ENCODE measurements around the gene ATP8A2.

GRCh38 chr13:25678398-25678797 lies 306.6 kb downstream of the ATP8A2 start:
- TF ChIP-seq EZH2 (IDR thresholded peaks at IDR 0.05), result no peak
- TF ChIP-seq POLR2AphosphoS5 (IDR thresholded peaks at IDR 0.05; ENCODE audit: borderline replicate concordance, low read depth, low read length), result no peak
- no peak for TF ChIP-seq FOXP2 (optimal IDR thresholded peaks at IDR 0.05; ENCODE audit: control extremely low read depth, extremely low read length, insufficient read depth)
